Upper lobe of left lung (tissue), 4 donors: Measurements from ENCODE around the gene CSNK1G2.

Experiments used
- EP300 ChIP-seq, 4 donors: sonication (generic); formaldehyde crosslinking; IDR thresholded peaks; one replicate each; pipeline ENCODE4 v1.5.1; 2017; ENCODE audit warnings: antibody characterized with exemption in 4 of 4, control low read depth in 2 of 4
- POLR2A ChIP-seq, 4 donors: fragments of 450-650 bp; IDR thresholded peaks; one replicate each; pipeline ENCODE4 v1.5.1; 2016 to 2017; ENCODE audit warnings: antibody characterized with exemption in 4 of 4, mild to moderate bottlenecking in 2 of 4
- TF ChIP-seq, protein P1 (sequence below), 6 experiments: fragments of 450-650 bp in 4 of 6; fragments of 200-600 bp in 2 of 6; sonication (generic) in 2 of 6; IDR thresholded peaks; one replicate each; pipeline ENCODE4 v1.5.1; 2016 to 2019; ENCODE audit warnings: antibody characterized with exemption in 6 of 6

DNA sequence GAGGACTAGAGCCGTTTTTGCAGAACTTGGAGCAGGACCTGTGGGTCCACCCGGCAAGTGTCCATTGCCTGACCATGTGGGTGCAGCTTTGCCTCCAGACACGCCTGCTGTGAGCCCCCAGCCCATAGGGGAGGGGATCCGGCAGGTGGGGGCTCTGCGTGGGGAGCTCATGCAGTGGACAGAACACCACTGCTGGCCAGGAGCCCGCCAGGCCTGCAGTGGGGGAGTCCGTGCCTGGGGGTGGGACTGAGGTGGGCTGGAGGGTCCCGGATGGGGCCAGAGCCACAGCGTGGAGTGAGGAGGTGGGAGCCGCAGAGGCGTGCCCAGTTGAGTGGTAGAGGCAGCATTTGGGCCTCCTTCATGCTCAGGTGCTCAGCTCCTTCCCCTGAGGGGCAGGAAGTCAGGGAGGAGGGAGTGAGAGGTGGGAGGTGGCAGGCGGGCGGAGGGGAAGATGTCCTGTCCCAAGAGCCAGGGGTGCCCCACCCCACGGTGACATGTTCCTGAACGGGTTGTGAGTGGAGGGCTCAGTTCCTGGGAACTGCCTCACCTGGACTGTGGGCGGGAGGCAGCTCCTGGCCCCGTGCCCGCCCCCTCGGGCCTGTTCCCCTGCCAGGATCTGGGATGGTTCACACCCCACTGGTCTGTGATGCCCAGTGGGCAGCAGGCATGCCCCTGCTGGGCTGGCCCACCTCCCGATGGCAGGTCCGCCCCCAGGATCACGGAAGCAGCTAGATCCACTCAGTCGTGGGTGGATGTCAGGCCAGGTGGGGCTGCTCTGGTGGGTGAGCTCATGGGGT is 27.0 kb upstream of the CSNK1G2 start:
- TF ChIP-seq EP300 (IDR thresholded peaks at IDR 0.05) (no peak), POLR2A (IDR thresholded peaks at IDR 0.05) (no peak)
- TF ChIP-seq, protein P1, sequence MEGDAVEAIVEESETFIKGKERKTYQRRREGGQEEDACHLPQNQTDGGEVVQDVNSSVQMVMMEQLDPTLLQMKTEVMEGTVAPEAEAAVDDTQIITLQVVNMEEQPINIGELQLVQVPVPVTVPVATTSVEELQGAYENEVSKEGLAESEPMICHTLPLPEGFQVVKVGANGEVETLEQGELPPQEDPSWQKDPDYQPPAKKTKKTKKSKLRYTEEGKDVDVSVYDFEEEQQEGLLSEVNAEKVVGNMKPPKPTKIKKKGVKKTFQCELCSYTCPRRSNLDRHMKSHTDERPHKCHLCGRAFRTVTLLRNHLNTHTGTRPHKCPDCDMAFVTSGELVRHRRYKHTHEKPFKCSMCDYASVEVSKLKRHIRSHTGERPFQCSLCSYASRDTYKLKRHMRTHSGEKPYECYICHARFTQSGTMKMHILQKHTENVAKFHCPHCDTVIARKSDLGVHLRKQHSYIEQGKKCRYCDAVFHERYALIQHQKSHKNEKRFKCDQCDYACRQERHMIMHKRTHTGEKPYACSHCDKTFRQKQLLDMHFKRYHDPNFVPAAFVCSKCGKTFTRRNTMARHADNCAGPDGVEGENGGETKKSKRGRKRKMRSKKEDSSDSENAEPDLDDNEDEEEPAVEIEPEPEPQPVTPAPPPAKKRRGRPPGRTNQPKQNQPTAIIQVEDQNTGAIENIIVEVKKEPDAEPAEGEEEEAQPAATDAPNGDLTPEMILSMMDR (IDR thresholded peaks at IDR 0.05), result no peak
